SK-N-SH (cell line): Measurements from ENCODE around the gene LETM1.

Experiments used
- EP300 ChIP-seq, 2 experiments: IDR thresholded peaks; 2 replicates each; pipeline versions ENCODE4 v1.4.0 to v1.6.1; 2012; ENCODE audit warnings: borderline replicate concordance in 1 of 2, low read depth in 1 of 2, low read length in 1 of 2
- EZH2phosphoT487 ChIP-seq: fragments of 200-600 bp; sonication (generic); IDR thresholded peaks from 2 replicates; pipeline ENCODE4 v1.6.1; 2017; ENCODE audit warnings: low read depth, mixed run types, mild to moderate bottlenecking, antibody characterized with exemption, moderate library complexity, borderline replicate concordance
- RAD21 ChIP-seq: IDR thresholded peaks from 2 replicates; pipeline ENCODE4 v1.6.1; 2012; ENCODE audit warnings: mild to moderate bottlenecking, low read length
- TF ChIP-seq, protein P1 (sequence below): IDR thresholded peaks from 2 replicates; pipeline ENCODE4 v1.6.1; 2012; ENCODE audit warnings: mild to moderate bottlenecking, low read depth, low read length, moderate library complexity
- TF ChIP-seq, protein P2 (sequence below): fragments of 200-600 bp; sonication (generic); IDR thresholded peaks from 2 replicates; pipeline ENCODE4 v1.6.1; 2017; ENCODE audit warnings: antibody characterized with exemption, mild to moderate bottlenecking, moderate library complexity

DNA sequence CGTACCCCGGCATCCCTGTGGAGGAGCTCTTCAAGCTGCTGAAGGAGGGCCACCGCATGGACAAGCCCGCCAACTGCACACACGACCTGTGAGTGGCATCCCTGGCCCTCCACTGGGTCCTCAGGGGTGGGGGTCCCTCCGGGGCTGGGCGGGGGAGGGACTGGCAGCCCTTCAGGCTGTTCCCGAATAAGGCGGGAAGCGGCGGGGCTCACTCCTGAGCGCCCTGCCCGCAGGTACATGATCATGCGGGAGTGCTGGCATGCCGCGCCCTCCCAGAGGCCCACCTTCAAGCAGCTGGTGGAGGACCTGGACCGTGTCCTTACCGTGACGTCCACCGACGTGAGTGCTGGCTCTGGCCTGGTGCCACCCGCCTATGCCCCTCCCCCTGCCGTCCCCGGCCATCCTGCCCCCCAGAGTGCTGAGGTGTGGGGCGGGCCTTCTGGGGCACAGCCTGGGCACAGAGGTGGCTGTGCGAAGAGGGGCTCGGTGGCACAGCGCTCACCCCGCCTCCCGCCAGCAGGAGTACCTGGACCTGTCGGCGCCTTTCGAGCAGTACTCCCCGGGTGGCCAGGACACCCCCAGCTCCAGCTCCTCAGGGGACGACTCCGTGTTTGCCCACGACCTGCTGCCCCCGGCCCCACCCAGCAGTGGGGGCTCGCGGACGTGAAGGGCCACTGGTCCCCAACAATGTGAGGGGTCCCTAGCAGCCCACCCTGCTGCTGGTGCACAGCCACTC, 49.2 kb downstream of the LETM1 start:
- TF ChIP-seq, protein P1, sequence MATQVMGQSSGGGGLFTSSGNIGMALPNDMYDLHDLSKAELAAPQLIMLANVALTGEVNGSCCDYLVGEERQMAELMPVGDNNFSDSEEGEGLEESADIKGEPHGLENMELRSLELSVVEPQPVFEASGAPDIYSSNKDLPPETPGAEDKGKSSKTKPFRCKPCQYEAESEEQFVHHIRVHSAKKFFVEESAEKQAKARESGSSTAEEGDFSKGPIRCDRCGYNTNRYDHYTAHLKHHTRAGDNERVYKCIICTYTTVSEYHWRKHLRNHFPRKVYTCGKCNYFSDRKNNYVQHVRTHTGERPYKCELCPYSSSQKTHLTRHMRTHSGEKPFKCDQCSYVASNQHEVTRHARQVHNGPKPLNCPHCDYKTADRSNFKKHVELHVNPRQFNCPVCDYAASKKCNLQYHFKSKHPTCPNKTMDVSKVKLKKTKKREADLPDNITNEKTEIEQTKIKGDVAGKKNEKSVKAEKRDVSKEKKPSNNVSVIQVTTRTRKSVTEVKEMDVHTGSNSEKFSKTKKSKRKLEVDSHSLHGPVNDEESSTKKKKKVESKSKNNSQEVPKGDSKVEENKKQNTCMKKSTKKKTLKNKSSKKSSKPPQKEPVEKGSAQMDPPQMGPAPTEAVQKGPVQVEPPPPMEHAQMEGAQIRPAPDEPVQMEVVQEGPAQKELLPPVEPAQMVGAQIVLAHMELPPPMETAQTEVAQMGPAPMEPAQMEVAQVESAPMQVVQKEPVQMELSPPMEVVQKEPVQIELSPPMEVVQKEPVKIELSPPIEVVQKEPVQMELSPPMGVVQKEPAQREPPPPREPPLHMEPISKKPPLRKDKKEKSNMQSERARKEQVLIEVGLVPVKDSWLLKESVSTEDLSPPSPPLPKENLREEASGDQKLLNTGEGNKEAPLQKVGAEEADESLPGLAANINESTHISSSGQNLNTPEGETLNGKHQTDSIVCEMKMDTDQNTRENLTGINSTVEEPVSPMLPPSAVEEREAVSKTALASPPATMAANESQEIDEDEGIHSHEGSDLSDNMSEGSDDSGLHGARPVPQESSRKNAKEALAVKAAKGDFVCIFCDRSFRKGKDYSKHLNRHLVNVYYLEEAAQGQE: no peak
- TF ChIP-seq, protein P2, sequence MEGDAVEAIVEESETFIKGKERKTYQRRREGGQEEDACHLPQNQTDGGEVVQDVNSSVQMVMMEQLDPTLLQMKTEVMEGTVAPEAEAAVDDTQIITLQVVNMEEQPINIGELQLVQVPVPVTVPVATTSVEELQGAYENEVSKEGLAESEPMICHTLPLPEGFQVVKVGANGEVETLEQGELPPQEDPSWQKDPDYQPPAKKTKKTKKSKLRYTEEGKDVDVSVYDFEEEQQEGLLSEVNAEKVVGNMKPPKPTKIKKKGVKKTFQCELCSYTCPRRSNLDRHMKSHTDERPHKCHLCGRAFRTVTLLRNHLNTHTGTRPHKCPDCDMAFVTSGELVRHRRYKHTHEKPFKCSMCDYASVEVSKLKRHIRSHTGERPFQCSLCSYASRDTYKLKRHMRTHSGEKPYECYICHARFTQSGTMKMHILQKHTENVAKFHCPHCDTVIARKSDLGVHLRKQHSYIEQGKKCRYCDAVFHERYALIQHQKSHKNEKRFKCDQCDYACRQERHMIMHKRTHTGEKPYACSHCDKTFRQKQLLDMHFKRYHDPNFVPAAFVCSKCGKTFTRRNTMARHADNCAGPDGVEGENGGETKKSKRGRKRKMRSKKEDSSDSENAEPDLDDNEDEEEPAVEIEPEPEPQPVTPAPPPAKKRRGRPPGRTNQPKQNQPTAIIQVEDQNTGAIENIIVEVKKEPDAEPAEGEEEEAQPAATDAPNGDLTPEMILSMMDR: no peak
- TF ChIP-seq EZH2phosphoT487 (no peak), RAD21 (no peak), EP300 (IDR thresholded peaks at IDR 0.05; ENCODE audit: borderline replicate concordance in 1 of 2, low read depth in 1 of 2, low read length in 1 of 2) (no peak)
